Upper lobe of left lung (tissue), 4 donors: ENCODE data around the gene SIRPB1.

Experiments used
- CTCF ChIP-seq, 6 experiments: fragments of 450-650 bp in 4 of 6; fragments of 200-600 bp in 2 of 6; sonication (generic) in 2 of 6; IDR thresholded peaks; one replicate each; pipeline ENCODE4 v1.5.1; 2016 to 2019; ENCODE audit warnings: antibody characterized with exemption in 6 of 6
- EP300 ChIP-seq, 4 donors: sonication (generic); formaldehyde crosslinking; IDR thresholded peaks; one replicate each; pipeline ENCODE4 v1.5.1; 2017; ENCODE audit warnings: antibody characterized with exemption in 4 of 4, control low read depth in 2 of 4
- POLR2AphosphoS5 ChIP-seq, 2 donors: sonication (generic); formaldehyde crosslinking; IDR thresholded peaks; one replicate each; pipeline ENCODE4 v1.5.1; 2017; ENCODE audit warnings: antibody characterized with exemption in 2 of 2

- no peak for TF ChIP-seq EP300 (IDR thresholded peaks at IDR 0.05)
- TF ChIP-seq CTCF (IDR thresholded peaks at IDR 0.05) = no peak
- TF ChIP-seq POLR2AphosphoS5 (IDR thresholded peaks at IDR 0.05) = no peak
These were observed 3.8 kb upstream of the SIRPB1 start for GRCh38 chr20:1623501-1624205.
